Type B pancreatic cell (in vitro differentiated cells): Measurements from ENCODE around the gene AMH. TPM values are rescaled to one million over a fixed set of nuclear protein-coding genes. Genes with fewer than 3 reads are reported as not detected.
A peak's percentile ranks its signal among the peaks of the same experiment; 100 is the strongest.

Source experiments
- DNase-seq: peaks from one replicate; pipeline ENCODE4 v3.0.0; 2021; ENCODE audit warnings: mixed read lengths; ENCODE audit not compliant: unreplicated experiment; ENCODE audit errors: extremely low spot score
- H3K27ac Mint-ChIP-seq: 2 replicates; pipeline ENCODE4 v1.8.0; 2021; ENCODE audit warnings: mild to moderate bottlenecking, mixed read lengths
- H3K27me3 Mint-ChIP-seq: 2 replicates; pipeline ENCODE4 v1.8.0; 2021; ENCODE audit warnings: mixed read lengths
- H3K36me3 Mint-ChIP-seq: 2 replicates; pipeline ENCODE4 v1.8.0; 2021; ENCODE audit warnings: mixed read lengths
- H3K4me1 Mint-ChIP-seq: one replicate; pipeline ENCODE4 v1.8.0; 2021; ENCODE audit warnings: mixed read lengths; ENCODE audit not compliant: unreplicated experiment
- H3K4me3 Mint-ChIP-seq: 2 replicates; pipeline ENCODE4 v1.8.0; 2021; ENCODE audit warnings: mild to moderate bottlenecking, mixed read lengths
- H3K9me3 Mint-ChIP-seq: 2 replicates; pipeline ENCODE4 v1.8.0; 2021; ENCODE audit warnings: mixed read lengths
- CTCF ChIP-seq: fragments of 200-600 bp; sonication (generic); conservative IDR thresholded peaks from 2 replicates; pipeline ENCODE4 v1.5.0; 2021; ENCODE audit warnings: antibody characterized with exemption, mild to moderate bottlenecking
- total RNA-seq: library from RNA; stranded (reverse); gene quantifications from 2 replicates; pipeline ENCODE4 v1.2.1, GENCODE V29; 2021; ENCODE audit warnings: low replicate concordance

AMH gene
- total RNA-seq, 1 donor from 2014 or later = 49.5 TPM

GRCh38 chr19:2239173-2239572, 9.9 kb upstream of the AMH start:
- Mint-ChIP-seq H3K4me1 (peaks cover 48% of the 10 kb centered on the region), H3K27ac (peak overlapping the region; percentile 99), H3K36me3 (peaks cover 11% of the 10 kb centered on the region), H3K9me3 (no peaks in the 10 kb centered on the region), H3K27me3 (peaks cover 5% of the 10 kb centered on the region), H3K4me3 (peak overlapping the region; percentile 100)
- no peak for TF ChIP-seq CTCF
- no peak for DNase-seq

GRCh38 chr19:2239771-2240770, 9.1 kb upstream of the AMH start:
- H3K36me3 Mint-ChIP-seq = peaks cover 9% of the 10 kb centered on the region
- H3K27ac Mint-ChIP-seq = peak overlapping the region; percentile 99
- H3K4me3 Mint-ChIP-seq = peak overlapping the region; percentile 100
- peaks cover 5% of the 10 kb centered on the region for H3K27me3 Mint-ChIP-seq
- H3K9me3 Mint-ChIP-seq = no peaks in the 10 kb centered on the region
- DNase-seq = no peak
- TF ChIP-seq CTCF = no peak
- peaks cover 43% of the 10 kb centered on the region for H3K4me1 Mint-ChIP-seq

GRCh38 chr19:2240881-2241760, 8.0 kb upstream of the AMH start:
- TF ChIP-seq CTCF = no peak
- H3K4me3 Mint-ChIP-seq = peak overlapping the region; percentile 100
- DNase-seq = no peak
- peak overlapping the region; percentile 65 for H3K27ac Mint-ChIP-seq
- peaks cover 6% of the 10 kb centered on the region for H3K36me3 Mint-ChIP-seq
- H3K9me3 Mint-ChIP-seq = no peaks in the 10 kb centered on the region
- H3K4me1 Mint-ChIP-seq = peaks cover 40% of the 10 kb centered on the region
- H3K27me3 Mint-ChIP-seq = peaks cover 5% of the 10 kb centered on the region

GRCh38 chr19:2242092-2242537, 7.0 kb upstream of the AMH start:
- Mint-ChIP-seq H3K27me3 (no peaks in the 10 kb centered on the region), H3K4me1 (peaks cover 40% of the 10 kb centered on the region), H3K36me3 (no peaks in the 10 kb centered on the region), H3K4me3 (no peak overlapping the region), H3K9me3 (no peaks in the 10 kb centered on the region), H3K27ac (peak overlapping the region; percentile 64)
- TF ChIP-seq CTCF = no peak
- DNase-seq = no peak

GRCh38 chr19:2242816-2243215, 6.3 kb upstream of the AMH start:
- no peak for TF ChIP-seq CTCF
- H3K9me3 Mint-ChIP-seq = no peaks in the 10 kb centered on the region
- peak overlapping the region; percentile 64 for H3K27ac Mint-ChIP-seq
- no peak overlapping the region for H3K4me3 Mint-ChIP-seq
- no peaks in the 10 kb centered on the region for H3K27me3 Mint-ChIP-seq
- DNase-seq = no peak
- H3K4me1 Mint-ChIP-seq = peaks cover 40% of the 10 kb centered on the region
- H3K36me3 Mint-ChIP-seq = no peaks in the 10 kb centered on the region
